DOHH2 (cell line): ENCODE data around the gene CYP2U1.

ENCODE experiments used
- H3F3A ChIP-seq: fragments of 200-600 bp; sonication (generic), shearing (Covaris generic); 2 replicates; pipeline ENCODE4 v1.6.0; 2016; ENCODE audit warnings: antibody characterized with exemption, mild to moderate bottlenecking; ENCODE audit not compliant: control insufficient read depth, insufficient read depth
- H3K27ac ChIP-seq: fragments of 200-600 bp; sonication (generic); 2 replicates; pipeline ENCODE4 v1.5.1; 2014; ENCODE audit warnings: low read depth, mild to moderate bottlenecking, low read length, moderate library complexity
- H3K27me3 ChIP-seq: fragments of 200-600 bp; sonication (generic); 2 replicates; pipeline ENCODE4 v1.6.1; 2014; ENCODE audit warnings: mild to moderate bottlenecking, low read length, mixed read lengths; ENCODE audit not compliant: control insufficient read depth
- H3K36me3 ChIP-seq: fragments of 200-600 bp; sonication (generic); 2 replicates; pipeline ENCODE4 v1.6.1; 2014; ENCODE audit warnings: mild to moderate bottlenecking, low read length, moderate library complexity, mixed read lengths; ENCODE audit not compliant: control insufficient read depth
- H3K4me1 ChIP-seq: fragments of 200-600 bp; sonication (generic); 2 replicates; pipeline ENCODE4 v1.6.1; 2014; ENCODE audit warnings: mild to moderate bottlenecking, low read length, mixed read lengths; ENCODE audit not compliant: control insufficient read depth
- H3K4me2 ChIP-seq: fragments of 200-600 bp; sonication (generic); 2 replicates; pipeline ENCODE4 v1.6.0; 2014; ENCODE audit warnings: mild to moderate bottlenecking, low read length, moderate library complexity
- H3K4me3 ChIP-seq: fragments of 200-600 bp; sonication (generic); 2 replicates; pipeline ENCODE4 v1.5.1; 2014; ENCODE audit warnings: mild to moderate bottlenecking, low read length, mixed read lengths
- H3K79me2 ChIP-seq: fragments of 200-600 bp; sonication (generic); 2 replicates; pipeline ENCODE4 v1.6.1; 2014; ENCODE audit warnings: mild to moderate bottlenecking, low read length, mixed read lengths; ENCODE audit not compliant: control insufficient read depth
- H3K9me2 ChIP-seq: fragments of 200-600 bp; sonication (generic); replicated peaks from 2 replicates; pipeline ENCODE4 v1.6.1; 2014; ENCODE audit warnings: mild to moderate bottlenecking, low read length, mixed read lengths; ENCODE audit not compliant: control insufficient read depth
- H3K9me3 ChIP-seq: fragments of 200-600 bp; sonication (generic); 2 replicates; pipeline ENCODE4 v1.6.1; 2014; ENCODE audit warnings: antibody characterized with exemption, low read length, mixed read lengths; ENCODE audit not compliant: control insufficient read depth, insufficient read depth
- H4K20me1 ChIP-seq: fragments of 200-600 bp; sonication (generic); 2 replicates; pipeline ENCODE4 v1.6.0; 2014; ENCODE audit warnings: low read depth, mild to moderate bottlenecking, antibody characterized with exemption, low read length, moderate library complexity; ENCODE audit not compliant: control insufficient read depth, insufficient read depth
- EZH2phosphoT487 ChIP-seq: fragments of 200-600 bp; sonication (generic); IDR thresholded peaks from 2 replicates; pipeline ENCODE4 v1.6.1; 2017; ENCODE audit warnings: borderline replicate concordance, mild to moderate bottlenecking, antibody characterized with exemption, low read length, moderate library complexity, mixed read lengths
- TF ChIP-seq, protein P1 (sequence below): fragments of 200-600 bp; sonication (generic); IDR thresholded peaks from one replicate; pipeline ENCODE4 v1.5.1; 2014; ENCODE audit warnings: antibody characterized with exemption, mild to moderate bottlenecking, low read depth, low read length; ENCODE audit not compliant: poor library complexity, severe bottlenecking

Gene CYP2U1

GRCh38 chr4:107989537-107990386, 58.4 kb downstream of the CYP2U1 start, which contains the start of gene HADH:
Gene HADH (plus strand): TSS chr4:107989889. CDS start chr4:107989933, 44 bp downstream.
- TF ChIP-seq, protein P1, sequence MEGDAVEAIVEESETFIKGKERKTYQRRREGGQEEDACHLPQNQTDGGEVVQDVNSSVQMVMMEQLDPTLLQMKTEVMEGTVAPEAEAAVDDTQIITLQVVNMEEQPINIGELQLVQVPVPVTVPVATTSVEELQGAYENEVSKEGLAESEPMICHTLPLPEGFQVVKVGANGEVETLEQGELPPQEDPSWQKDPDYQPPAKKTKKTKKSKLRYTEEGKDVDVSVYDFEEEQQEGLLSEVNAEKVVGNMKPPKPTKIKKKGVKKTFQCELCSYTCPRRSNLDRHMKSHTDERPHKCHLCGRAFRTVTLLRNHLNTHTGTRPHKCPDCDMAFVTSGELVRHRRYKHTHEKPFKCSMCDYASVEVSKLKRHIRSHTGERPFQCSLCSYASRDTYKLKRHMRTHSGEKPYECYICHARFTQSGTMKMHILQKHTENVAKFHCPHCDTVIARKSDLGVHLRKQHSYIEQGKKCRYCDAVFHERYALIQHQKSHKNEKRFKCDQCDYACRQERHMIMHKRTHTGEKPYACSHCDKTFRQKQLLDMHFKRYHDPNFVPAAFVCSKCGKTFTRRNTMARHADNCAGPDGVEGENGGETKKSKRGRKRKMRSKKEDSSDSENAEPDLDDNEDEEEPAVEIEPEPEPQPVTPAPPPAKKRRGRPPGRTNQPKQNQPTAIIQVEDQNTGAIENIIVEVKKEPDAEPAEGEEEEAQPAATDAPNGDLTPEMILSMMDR, result no peak
- TF ChIP-seq EZH2phosphoT487, result no peak
- H3K4me3 ChIP-seq, result peak within 1 kb of the TSS; percentile 98
- peaks cover 4% of the 10 kb centered on the region; the same call in 1 of the 2 replicates for H3F3A ChIP-seq
- H3K36me3 ChIP-seq, result peaks cover 29% of the 10 kb centered on the region
- peaks cover 57% of the 10 kb centered on the region for H3K79me2 ChIP-seq
- peaks cover 24% of the 10 kb centered on the region for H4K20me1 ChIP-seq
- peak within 1 kb of the TSS; percentile 57 for H3K27ac ChIP-seq
- H3K4me1 ChIP-seq, result peaks cover 52% of the 10 kb centered on the region
- no peaks in the 10 kb centered on the region for H3K9me3 ChIP-seq
- no peaks in the 10 kb centered on the region for H3K27me3 ChIP-seq
- H3K9me2 ChIP-seq, result no peaks in the 10 kb centered on the region
- peak within 1 kb of the TSS; percentile 91 for H3K4me2 ChIP-seq

- Histone ChIP-seq H3K79me2 (peaks cover 80% of the 10 kb centered on the region), H3K27ac (no peak overlapping the region), H3F3A (peaks cover 4% of the 10 kb centered on the region; the same call in 1 of the 2 replicates), H3K36me3 (peaks cover 49% of the 10 kb centered on the region), H3K4me3 (peak overlapping the region; percentile 98), H4K20me1 (peaks cover 33% of the 10 kb centered on the region), H3K27me3 (no peaks in the 10 kb centered on the region), H3K9me2 (no peaks in the 10 kb centered on the region), H3K4me2 (peak overlapping the region; percentile 91), H3K9me3 (no peaks in the 10 kb centered on the region), H3K4me1 (peaks cover 60% of the 10 kb centered on the region)
- TF ChIP-seq, protein P1, result no peak
- no peak for TF ChIP-seq EZH2phosphoT487
Observed at GRCh38 chr4:107991945-107992630, 60.7 kb downstream of the CYP2U1 start.

DNA sequence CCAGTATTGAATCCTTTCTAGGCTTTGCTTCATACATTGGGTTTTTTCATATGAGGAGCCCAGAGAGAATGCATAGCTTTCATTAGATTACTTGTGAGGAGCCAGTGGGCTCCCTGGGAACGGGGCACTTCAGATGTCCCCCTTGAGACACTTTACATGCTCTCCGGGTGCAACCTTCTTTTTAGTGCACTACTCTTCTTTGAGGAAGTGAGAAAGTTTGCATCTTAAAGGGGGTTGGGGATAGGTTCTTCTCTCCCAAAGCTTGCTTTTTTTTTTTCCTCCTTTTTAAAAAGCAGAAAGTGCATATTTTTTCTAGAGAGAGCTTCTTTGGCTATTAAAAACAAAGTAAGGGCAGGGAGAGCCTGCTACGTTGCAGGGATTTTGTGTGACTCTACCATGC, 62.6 kb downstream of the CYP2U1 start:
- Histone ChIP-seq H4K20me1 (peaks cover 33% of the 10 kb centered on the region), H3K4me1 (peaks cover 55% of the 10 kb centered on the region), H3K4me3 (peak overlapping the region; percentile 98), H3K4me2 (peak overlapping the region; percentile 91), H3K27ac (peak overlapping the region; percentile 25), H3K9me2 (no peaks in the 10 kb centered on the region), H3K36me3 (peaks cover 67% of the 10 kb centered on the region), H3K79me2 (peaks cover 99% of the 10 kb centered on the region), H3F3A (peaks cover 4% of the 10 kb centered on the region; the same call in 1 of the 2 replicates), H3K9me3 (no peaks in the 10 kb centered on the region), H3K27me3 (no peaks in the 10 kb centered on the region)
- no peak for TF ChIP-seq EZH2phosphoT487
- TF ChIP-seq, protein P1, result no peak
